Stimulated activated CD8-positive, alpha-beta memory T cell treated with anti-CD3 and anti-CD28 coated beads, Interleukin-12 subunit alpha, Interleukin-12 subunit beta, amount 100 ng/mL, for 24 hours (primary cell): ENCODE data around the gene LRP5.

Experiments
- DNase-seq: peaks from one replicate; pipeline ENCODE4 v3.0.0-alpha.2; 2020; ENCODE audit errors: extremely low read depth

LRP5 gene

GRCh38 chr11:68309621-68310185 is 2.7 kb upstream of the LRP5 start:
- no peak for DNase-seq

GRCh38 chr11:68311160-68312116 is 953 bp upstream of the LRP5 start:
- DNase-seq, result no peak

DNA sequence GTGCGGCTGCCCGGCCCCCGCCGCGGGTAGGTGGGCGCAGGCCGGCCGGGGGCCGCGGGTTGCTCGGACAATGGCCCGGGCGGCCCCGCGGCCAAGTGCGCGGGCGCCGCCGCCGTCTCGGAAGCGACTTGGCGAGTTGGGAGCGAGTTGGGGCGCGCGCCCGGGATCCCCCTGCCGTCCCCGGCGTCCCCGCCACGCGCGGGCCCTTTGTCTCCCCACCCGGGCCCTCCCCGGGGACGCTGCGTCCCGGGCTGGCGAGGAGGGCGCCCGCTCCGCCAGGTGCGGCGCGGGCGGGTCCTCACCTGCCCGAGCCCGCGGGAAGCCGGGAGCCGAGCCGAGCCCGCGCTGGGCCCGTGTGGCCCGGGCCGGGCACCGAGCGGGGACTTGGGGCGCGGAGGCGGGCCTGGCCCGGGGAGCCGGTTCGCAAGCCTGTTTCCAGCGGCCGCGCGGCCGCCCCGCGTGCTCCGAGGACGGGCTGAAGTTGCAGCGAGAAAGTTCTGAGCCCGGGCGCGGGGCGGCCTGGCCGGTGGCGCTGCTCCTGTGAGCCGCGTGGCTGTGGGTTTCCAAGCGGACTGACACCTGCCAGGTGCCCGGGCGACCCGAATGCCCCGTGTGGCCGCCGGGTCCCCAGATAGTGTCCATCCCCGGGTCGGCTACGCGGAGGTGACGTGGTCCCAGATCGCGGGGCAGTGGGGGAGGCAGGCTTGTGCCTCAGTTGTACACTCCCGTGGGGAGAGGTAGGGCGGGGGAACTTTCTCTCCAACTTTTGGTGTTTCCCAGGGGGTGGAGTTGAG is 586 bp downstream of the LRP5 start:
- no peak for DNase-seq

DNA sequence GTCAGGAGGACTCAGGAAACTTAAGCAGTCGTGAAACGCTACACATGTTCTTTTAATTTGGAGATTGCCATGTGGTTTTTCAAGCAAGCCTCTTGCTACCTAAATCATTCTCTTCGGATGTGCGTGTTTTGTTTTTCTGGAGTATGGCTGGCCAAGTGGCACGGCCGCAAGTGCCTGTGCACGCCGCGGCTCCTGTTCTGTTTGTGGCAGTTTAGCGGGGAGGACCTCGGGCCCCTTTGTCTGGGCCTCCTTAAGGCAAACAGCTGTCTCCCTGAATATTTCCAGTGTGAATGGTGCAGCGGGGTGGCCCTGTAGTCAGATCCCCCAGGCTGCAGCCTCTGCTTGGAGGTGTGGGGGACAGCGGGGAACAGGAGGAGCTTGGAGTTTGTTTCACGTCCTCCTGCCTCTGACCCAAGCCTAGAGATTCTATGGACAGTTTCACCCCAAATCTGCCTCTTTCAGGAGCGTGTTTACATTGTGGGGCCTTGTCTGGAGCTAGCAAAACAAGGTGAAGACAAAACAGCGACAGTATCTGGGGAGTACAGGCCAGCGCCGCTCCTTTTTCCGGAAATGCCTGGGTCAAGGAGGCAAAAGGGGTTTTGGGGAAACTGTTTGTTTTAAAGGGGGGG is 1.3 kb downstream of the LRP5 start:
- DNase-seq, result no peak

DNA sequence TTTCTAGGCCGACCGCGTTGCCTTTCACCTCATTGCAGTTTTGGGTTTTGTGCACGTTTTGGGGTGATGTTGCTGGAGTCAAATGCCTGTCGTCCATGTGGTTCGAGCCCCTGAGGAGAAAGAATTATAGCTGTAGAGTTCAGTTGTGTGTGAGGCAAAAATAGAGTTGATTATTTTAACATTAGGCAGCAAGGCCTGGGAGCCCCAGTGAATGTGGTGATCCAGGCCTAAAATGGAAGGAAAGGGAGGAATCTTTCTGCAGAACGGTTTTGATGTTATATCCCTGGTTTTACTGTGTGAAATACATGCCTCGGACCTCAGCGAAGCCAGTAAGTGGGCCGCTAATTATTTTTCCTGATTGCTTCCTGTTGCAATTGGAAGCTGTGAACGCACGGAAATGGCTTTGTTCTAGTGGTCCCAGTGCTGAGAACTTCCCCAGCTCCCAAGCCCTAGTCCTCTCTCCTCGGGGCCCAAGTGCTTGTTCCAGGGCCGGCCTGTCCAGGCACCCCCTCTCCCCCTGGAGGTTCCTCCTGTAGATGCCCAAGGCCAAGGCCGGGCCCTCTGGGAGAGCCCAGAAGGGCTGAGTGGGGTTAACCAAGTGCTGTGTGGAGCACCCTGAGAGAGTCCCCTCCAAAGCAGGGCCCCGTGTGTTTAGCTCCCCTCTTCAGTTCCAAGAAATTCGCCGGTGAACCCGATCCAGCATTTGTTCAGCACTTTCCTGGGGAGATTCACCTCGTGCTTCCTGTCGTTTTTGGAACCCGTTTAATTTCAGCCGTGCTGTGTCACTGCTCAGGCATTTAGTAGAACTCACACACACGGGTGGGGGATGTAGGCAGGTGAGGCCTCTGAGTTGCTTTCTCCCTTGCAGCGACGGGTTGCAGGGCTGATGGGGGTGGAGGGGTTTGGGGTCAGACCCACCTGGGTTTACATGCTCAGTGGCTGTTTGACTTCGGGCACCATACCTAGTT is 2.1 kb downstream of the LRP5 start:
- no peak for DNase-seq

DNA sequence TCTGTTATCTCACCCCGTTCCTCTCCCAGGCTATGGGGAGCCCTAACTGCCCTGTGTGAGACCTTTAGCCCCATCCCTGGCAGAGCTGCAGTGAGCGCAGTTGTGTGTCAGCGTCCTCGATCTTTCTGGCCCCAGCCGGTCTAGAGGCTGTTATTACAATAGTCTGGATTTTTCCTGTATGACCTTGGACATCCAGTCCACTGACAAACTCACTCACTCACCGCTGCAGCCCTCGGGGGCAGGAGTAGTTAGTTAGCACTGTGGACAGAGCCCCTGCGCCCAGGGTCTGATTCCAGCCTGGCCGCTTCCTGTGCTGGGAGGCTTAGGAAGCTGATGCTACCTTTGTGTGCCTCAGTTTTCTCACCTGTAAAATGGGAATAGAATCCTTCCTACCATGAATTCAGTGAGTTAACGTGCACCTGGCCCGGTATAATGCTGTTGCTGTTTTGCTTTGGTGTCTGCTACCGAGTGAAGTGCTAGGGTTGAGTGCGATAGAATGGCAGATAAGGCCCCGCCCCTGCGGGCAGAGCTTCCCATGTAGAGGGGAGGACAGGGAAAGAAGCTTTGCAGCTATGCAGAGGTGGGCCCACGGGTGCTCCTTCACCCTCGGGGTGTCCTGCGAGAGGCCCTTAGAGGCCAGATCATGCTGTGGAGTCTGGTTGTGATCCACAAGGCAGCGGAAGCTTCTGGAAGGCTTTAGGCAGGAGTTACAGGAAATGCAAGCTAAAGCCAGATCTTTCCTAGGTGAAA is 3.0 kb downstream of the LRP5 start:
- DNase-seq, result no peak

DNA sequence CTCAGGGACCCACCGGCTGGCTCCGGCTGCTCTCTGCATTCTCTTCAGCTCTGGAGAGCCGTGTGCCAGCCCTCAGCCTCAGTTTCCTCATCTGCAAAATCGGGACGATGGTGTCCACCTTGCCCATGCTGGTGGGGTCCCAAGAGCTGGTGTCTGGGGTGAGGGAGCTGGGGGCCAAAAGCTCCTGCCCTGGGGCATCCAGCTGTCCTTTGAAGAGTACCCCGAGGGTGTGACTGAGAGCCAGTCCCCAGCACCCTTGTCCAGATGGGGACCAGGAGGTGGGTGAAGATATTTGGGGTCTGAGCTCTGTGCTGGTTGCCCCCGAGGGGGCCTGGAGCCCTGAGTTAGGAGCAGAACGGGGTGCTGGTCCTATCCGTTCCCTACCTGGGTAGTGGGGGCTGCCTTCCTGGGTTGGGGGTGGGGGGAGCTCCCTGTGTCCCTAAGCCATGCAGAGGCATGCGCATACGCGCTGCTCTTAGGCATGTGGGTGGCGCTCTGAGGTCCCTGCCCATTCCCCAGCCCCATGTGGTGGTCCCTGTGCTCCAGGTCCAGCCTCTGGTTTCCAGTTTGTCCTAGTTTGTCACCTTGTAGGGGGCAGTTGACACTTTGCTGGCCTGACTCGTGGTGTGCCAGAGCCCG is 4.9 kb downstream of the LRP5 start:
- DNase-seq, result no peak

DNA sequence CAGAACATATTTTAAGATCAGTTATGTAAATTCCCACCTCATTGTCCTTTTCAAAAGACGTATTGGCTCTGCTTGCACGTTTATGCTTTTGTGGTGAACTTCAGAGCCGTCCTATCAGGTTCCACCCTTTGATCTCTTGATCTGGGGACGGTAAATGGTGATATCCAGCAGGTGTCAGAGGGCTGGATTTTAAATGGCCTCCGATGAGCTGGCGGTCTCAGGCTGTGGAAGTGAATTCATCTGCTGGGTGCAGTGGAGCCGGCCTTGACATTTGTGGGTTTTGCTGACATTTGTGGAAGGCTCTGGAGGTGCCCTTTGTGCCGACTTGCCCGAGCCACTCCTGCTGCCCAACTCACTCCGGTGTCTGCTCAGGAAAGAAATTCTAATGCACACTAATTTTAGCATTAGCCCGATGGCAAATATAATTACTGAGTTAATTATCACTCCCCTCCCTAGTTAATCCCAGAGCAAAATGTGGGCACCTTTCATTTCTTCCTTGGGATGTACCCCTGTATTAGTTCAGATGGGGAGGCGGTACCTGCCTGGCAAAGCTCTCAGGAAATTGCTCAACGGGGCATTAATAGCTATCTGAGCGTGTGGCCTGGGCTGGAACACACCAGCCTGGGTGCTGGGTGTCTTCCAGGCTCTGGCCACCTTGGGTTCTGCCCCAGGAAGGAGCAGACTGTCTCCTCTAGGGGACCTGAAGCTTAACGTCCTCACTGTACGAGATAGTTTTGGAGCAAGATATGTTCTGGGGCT is 9.1 kb downstream of the LRP5 start:
- DNase-seq, result no peak

GRCh38 chr11:68322052-68322430 is 9.7 kb downstream of the LRP5 start:
- DNase-seq, result no peak

DNA sequence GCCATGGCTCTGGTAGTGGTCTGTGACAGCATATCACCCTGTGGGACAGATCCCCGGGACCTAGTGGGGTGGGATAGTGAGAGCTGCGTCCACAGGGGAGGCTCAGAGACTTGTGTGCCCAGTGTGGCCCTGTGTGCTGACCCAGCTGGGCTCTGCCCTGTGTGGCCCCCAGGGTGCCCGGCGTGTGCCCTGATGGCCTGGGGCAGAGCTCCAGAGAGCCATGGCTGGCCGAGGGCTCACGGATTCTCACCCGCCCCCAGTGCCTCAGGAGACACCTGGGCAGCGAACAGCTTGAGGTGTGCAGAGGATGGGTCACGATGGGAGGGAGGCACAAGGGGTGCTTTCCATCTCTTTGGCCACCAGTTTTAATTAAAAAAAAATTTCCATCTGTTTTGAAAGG is 11.8 kb downstream of the LRP5 start:
- no peak for DNase-seq

DNA sequence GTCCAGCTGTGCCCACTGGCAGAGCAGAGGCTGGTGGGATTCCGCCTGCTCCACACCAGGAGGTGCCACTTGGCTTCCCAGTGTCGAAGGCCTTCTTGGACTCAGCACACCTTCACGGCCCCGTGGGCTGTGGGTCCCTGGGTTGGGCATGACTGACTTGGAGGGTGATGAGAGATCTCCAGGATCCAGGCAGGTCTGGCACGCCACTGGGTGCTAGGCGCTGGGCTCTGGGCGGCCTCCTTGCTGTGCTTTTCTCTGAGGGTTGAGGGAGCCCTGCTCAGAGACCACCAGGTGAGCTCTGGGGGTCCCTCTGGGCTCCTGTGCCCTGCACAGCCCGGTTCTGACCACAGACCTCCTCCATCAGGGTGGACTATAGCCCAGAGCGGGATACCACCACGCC is 12.3 kb downstream of the LRP5 start:
- DNase-seq, result no peak

DNA sequence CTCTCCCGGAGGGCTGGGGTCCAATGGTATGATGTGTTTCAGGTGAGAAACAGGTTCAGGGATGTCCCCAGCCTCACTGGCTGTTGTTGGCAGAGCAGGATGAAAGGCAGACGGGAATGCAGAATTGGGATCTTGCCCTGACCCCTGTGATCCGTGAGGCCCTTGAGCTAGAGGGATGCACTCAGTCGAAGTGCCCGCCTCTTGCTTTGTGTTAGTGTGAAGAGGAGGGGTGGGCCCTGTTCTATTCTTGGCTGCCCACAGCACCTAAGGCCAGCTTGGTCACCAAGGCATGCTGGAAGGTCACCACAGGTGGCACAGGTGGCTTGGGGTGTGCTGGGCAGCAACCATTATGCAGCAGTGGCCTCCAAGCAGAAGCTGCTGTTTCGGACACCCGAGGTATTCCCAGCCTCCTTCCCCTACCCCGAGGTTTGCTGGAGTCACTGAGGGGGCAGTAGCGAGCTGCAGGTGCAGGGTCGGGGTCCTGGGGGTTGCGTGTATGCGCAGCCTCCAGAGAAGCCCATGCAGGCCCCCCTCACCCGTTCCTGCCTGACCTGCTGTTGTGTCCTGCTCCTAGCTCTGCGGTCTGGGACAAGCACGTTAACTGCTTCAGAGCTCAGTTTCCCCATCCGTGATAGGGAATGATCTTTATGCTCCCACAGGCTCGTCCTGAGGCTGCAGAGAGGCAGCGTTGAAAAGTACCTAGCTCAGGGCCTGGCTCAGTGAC is 13.0 kb downstream of the LRP5 start:
- no peak for DNase-seq

DNA sequence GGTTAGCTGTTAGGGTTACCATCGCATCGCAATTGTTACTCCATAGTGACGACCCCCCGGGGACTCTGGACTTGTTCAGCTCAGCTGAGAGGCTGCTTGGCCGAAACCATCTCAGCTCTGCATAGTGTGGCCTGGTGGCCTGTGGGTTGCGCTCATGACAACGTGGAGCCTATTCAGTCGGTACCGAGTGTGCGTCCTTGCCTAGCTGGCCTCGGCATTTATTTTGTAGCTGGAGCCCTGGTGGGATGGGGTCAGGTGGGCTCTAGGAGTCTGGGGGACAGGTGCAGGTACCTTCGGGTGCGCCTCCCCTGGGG is 13.5 kb downstream of the LRP5 start:
- no peak for DNase-seq

GRCh38 chr11:68326334-68327215 is 14.2 kb downstream of the LRP5 start:
- DNase-seq, result no peak

DNA sequence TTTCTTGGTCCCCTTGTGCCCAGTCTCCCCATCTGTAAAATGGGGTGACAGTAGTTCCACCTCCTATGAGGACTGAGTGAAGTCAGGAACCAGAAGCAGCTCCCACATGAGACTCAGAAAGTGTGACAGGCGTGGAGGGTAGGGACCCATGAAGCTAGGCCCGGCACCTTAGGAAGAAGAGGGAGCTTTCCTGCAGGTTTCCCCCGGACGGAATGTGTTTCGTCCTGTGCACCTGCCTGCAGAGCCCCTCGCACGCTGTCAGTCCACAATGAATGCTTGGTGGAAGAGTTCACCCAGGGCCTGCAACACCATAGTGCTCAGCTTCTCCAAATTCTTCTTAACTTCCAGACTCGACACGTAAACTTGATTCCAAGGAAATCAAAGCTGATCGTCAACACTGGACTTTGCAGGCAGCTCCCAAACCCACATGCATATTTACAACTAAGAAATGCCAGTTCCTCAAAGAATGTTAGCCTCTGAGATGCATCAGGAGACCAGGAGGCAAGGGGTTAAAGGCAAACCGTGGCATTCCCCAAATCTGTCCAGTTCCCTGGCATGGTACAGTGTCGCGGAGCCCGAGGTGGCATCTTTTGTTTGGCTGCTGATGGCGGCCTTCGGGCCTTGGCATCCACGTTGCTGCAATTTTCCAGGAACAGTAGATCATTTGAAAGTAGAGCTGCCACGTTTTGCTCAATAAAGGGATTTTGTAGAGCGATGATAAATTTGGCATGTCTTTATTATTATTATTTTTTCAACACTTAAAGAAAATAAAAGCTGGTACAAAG is 15.4 kb downstream of the LRP5 start:
- DNase-seq, result no peak

DNA sequence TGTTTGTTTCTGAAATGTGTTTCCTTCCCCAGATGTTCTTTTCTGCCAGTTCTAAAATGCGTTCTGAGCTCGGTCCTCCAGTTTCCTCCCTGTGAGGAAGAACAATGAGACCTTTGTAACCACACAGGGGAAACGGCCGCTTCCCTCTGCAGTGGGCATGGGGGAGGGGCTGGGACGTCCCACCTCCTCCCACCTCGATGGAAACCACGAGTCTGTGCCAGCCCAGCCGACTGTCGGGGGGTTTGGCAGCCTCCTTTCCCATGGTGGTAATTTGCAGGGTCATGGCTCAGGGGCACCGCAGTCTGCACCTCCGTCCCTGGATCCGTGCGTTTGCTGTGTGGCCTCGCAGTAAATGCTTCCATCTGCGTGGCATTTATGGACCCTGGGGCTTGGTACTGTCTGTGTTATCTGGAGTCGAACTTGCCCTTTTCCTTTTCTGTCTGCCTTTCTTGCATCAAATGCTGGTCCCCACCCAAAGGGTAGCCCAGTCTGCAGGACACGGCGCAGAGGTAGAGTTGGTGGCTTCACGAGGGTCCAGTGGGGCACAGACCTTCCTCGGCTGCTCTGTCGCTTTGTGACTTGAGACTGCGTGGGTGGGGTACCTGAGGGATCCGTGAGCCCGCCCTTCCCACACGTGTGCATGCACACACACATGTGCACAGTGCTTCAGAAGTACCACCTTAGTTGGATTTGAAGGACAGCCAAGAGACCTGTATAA is 16.1 kb downstream of the LRP5 start:
- no peak for DNase-seq
